Neural cell (in vitro differentiated cells): ENCODE data around the gene IFNA7. TPM values are rescaled to one million over a fixed set of nuclear protein-coding genes. Genes with fewer than 3 reads are reported as not detected.
"Not testable (repeated sequence)": the region's sequence is repeated elsewhere in the genome, so short reads cannot be mapped to it uniquely, and the experiment has no call there.

Source experiments
- H2AFZ ChIP-seq: fragments of 200-600, 300-800 bp; sonication (generic), shearing (Covaris generic); 2 replicates; pipeline ENCODE4 v1.6.0; 2014; ENCODE audit warnings: low read depth, mild to moderate bottlenecking, antibody characterized with exemption, low read length, moderate library complexity
- H3F3A ChIP-seq: fragments of 200-600 bp; shearing (Covaris generic); 2 replicates; pipeline ENCODE4 v1.6.1; 2016; ENCODE audit warnings: mild to moderate bottlenecking, moderate library complexity, mixed read lengths, antibody characterized with exemption, low read length; ENCODE audit not compliant: insufficient read depth, poor library complexity, severe bottlenecking
- H3K27ac ChIP-seq: fragments of 200-600, 300-800 bp; sonication (generic), shearing (Covaris generic); 2 replicates; pipeline ENCODE4 v1.5.1; 2014; ENCODE audit warnings: mild to moderate bottlenecking, low read length, moderate library complexity
- H3K27me3 ChIP-seq: fragments of 300-800, 200-600 bp; sonication (generic), shearing (Covaris generic); 2 replicates; pipeline ENCODE4 v1.6.0; 2014; ENCODE audit warnings: mild to moderate bottlenecking, low read depth, low read length, moderate library complexity; ENCODE audit not compliant: insufficient read depth
- H3K36me3 ChIP-seq: fragments of 300-800, 200-600 bp; sonication (generic), shearing (Covaris generic); 2 replicates; pipeline ENCODE4 v1.5.1; 2014; ENCODE audit warnings: mild to moderate bottlenecking, antibody characterized with exemption, low read length, moderate library complexity; ENCODE audit not compliant: insufficient read depth
- H3K4me2 ChIP-seq: fragments of 300-800, 200-600 bp; sonication (generic), shearing (Covaris generic); 2 replicates; pipeline ENCODE4 v1.6.0; 2014; ENCODE audit warnings: mild to moderate bottlenecking, low read length
- H3K4me3 ChIP-seq: fragments of 300-800, 200-600 bp; sonication (generic), shearing (Covaris generic); 2 replicates; pipeline ENCODE4 v1.5.1; 2014; ENCODE audit warnings: mild to moderate bottlenecking, low read length, moderate library complexity
- H3K79me2 ChIP-seq: fragments of 200-600 bp; shearing (Covaris generic); replicated peaks from 2 replicates; pipeline ENCODE4 v1.6.0; 2014; ENCODE audit warnings: mild to moderate bottlenecking, low read length, moderate library complexity; ENCODE audit not compliant: insufficient read depth
- H3K9ac ChIP-seq: fragments of 300-800, 200-600 bp; sonication (generic), shearing (Covaris generic); 2 replicates; pipeline ENCODE4 v1.6.1; 2016; ENCODE audit warnings: mild to moderate bottlenecking, low read length, mixed read lengths
- H3K9me2 ChIP-seq: fragments of 200-600 bp; shearing (Covaris generic); 2 replicates; pipeline ENCODE4 v1.6.1; 2016; ENCODE audit warnings: mild to moderate bottlenecking, low read length, mixed read lengths; ENCODE audit not compliant: insufficient read depth
- H3K9me3 ChIP-seq: fragments of 200-600, 300-800 bp; sonication (generic), shearing (Covaris generic); 2 replicates; pipeline ENCODE4 v1.6.1; 2016; ENCODE audit warnings: mild to moderate bottlenecking, mixed run types, low read length, moderate library complexity, mixed read lengths
- H4K20me1 ChIP-seq: fragments of 200-600 bp; shearing (Covaris generic); 2 replicates; pipeline ENCODE4 v1.6.1; 2016; ENCODE audit warnings: mild to moderate bottlenecking, mixed run types; ENCODE audit not compliant: insufficient read depth
- EP300 ChIP-seq: fragments of 450-650 bp; conservative IDR thresholded peaks from 2 replicates; pipeline ENCODE4 v1.6.1; 2014; ENCODE audit warnings: antibody characterized with exemption, mild to moderate bottlenecking, moderate library complexity; ENCODE audit not compliant: poor library complexity, severe bottlenecking
- MXI1 ChIP-seq: fragments of 450-650 bp; conservative IDR thresholded peaks from 2 replicates; pipeline ENCODE4 v1.6.1; 2014; ENCODE audit warnings: antibody characterized with exemption, mild to moderate bottlenecking; ENCODE audit not compliant: poor library complexity, severe bottlenecking
- RAD21 ChIP-seq: fragments of 450-650 bp; conservative IDR thresholded peaks from 2 replicates; pipeline ENCODE4 v1.6.1; 2014; ENCODE audit warnings: antibody characterized with exemption, mild to moderate bottlenecking, moderate library complexity
- SMC3 ChIP-seq: fragments of 450-650 bp; conservative IDR thresholded peaks from 2 replicates; pipeline ENCODE4 v1.6.1; 2014; ENCODE audit warnings: antibody characterized with exemption, mild to moderate bottlenecking, moderate library complexity; ENCODE audit not compliant: poor library complexity
- TAF1 ChIP-seq: IDR thresholded peaks from 2 replicates; pipeline ENCODE4 v1.6.1; 2012; ENCODE audit warnings: low read depth
- polyA plus RNA-seq: library from polyadenylated mRNA; depleted of rRNA; stranded (reverse); fragments of >200 nt; gene quantifications from 2 replicates; pipeline ENCODE4 v1.2.3, GENCODE V29; 2014
- TF ChIP-seq, protein P1 (sequence below): fragments of 450-650 bp; IDR thresholded peaks from 2 replicates; pipeline ENCODE4 v1.5.1; 2014; ENCODE audit warnings: antibody characterized with exemption, mild to moderate bottlenecking, moderate library complexity; ENCODE audit not compliant: poor library complexity, severe bottlenecking

The IFNA7 gene
- polyA plus RNA-seq, 1 donor from 2014 or later: not detected

DNA sequence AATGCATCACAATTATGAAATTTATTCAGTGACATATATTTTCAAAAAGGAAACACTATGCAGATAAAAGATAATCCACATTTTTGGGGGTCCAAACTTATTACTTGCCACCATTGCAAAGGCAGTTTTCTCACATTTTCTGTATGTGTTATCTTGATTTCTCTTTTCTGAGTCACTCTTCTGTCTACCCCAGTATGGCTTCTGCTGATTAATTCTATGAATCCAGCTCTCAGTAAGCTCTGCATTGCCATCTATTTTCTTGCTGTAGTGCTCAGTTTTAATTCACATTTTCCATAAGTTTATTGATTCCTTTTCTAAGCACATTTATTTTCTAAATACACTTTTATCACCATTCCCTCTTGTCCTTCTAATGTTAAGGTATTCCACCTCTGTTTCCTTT lies 3.2 kb upstream of the IFNA7 start:
- no peaks in the 10 kb centered on the region for H3K9me3 ChIP-seq
- no peaks in the 10 kb centered on the region for H3K79me2 ChIP-seq
- no peak overlapping the region for H3K9ac ChIP-seq
- no peak overlapping the region for H3K27ac ChIP-seq
- no peaks in the 10 kb centered on the region for H3K9me2 ChIP-seq
- no peak for TF ChIP-seq RAD21
- no peak for TF ChIP-seq MXI1
- no peak for TF ChIP-seq SMC3
- TF ChIP-seq TAF1: no peak
- TF ChIP-seq EP300: no peak
- TF ChIP-seq, protein P1, sequence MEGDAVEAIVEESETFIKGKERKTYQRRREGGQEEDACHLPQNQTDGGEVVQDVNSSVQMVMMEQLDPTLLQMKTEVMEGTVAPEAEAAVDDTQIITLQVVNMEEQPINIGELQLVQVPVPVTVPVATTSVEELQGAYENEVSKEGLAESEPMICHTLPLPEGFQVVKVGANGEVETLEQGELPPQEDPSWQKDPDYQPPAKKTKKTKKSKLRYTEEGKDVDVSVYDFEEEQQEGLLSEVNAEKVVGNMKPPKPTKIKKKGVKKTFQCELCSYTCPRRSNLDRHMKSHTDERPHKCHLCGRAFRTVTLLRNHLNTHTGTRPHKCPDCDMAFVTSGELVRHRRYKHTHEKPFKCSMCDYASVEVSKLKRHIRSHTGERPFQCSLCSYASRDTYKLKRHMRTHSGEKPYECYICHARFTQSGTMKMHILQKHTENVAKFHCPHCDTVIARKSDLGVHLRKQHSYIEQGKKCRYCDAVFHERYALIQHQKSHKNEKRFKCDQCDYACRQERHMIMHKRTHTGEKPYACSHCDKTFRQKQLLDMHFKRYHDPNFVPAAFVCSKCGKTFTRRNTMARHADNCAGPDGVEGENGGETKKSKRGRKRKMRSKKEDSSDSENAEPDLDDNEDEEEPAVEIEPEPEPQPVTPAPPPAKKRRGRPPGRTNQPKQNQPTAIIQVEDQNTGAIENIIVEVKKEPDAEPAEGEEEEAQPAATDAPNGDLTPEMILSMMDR: no peak
- H3K4me3 ChIP-seq: no peak overlapping the region
- H3K4me2 ChIP-seq: no peak overlapping the region
- no peaks in the 10 kb centered on the region for H3F3A ChIP-seq
- no peak overlapping the region for H2AFZ ChIP-seq
- no peaks in the 10 kb centered on the region for H4K20me1 ChIP-seq
- H3K36me3 ChIP-seq: no peaks in the 10 kb centered on the region
- no peaks in the 10 kb centered on the region for H3K27me3 ChIP-seq

DNA sequence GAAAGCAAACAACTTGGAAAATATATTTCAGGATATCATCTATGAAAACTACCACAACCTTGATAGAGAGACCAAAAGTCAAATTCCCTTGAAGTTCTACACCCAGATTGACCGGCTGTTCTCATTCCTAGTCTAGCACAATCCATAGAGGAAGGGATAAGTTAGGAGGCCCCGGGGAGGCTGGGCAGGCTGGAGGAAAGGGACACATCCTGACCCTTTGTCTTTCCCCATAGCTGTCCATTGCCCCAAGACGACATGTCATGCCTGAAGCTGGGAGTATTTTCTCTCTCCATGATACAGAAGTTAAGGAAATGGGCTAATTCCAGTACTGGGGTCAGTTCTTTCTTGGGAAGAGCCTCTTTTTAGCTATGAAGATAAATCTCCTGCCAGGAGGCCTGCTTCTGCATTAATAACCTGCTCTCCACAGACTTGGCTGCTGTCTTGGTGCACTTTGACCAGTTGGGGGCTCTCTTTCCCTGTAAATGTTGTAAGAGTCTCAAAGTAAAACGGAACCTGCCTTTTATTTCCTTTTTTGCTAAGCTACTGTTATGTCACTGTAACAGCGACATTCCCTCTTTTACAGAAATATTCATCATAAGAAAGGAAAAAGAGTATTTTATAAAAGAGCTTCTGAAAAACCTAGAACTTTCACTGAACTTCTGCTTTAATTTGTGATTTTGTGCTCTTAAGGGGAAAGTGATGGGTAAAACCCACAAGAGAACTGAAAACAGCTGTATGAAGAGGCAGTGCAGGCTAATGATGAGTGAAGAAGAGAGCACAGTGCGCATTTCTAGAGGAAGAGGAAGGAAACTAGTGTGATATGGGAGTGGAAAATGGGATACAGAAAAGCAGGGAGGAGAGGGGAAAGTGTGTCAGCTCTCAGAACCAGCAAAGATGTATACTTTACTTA lies 6.9 kb downstream of the IFNA7 start:
- H3K79me2 ChIP-seq, H3K36me3 ChIP-seq: not testable (repeated sequence)

DNA sequence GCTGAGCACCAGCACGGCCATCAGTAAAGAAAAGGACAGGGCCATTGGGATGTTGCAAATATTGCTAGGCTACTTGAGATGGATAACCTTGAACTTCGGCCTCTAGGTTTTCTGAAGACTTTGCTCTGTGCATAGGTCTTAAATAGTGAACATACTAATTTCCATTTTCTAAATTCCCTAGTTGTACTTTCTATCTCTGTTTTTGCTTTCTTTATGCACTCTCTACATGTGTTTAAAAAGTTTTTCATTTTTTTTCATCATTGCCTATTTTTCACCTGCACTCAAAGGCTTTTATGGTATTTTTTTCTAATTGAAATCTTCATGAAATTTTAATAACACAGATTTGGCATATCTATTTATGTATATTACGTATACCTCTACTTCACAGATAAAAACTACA lies 14.5 kb downstream of the IFNA7 start, which contains the start of gene IFNA4:
Gene IFNA4, minus strand, starts transcription at position 101 of the 400 bp plus-strand sequence. Its CDS starts 56 bp downstream, at position 45.
- not testable (repeated sequence) for H3F3A ChIP-seq, H3K9me2 ChIP-seq, H3K27me3 ChIP-seq

More for the DNA sequence above, 6.9 kb downstream of the IFNA7 start:
- not testable (repeated sequence) for H3K9me3 ChIP-seq, H3K27ac ChIP-seq, H3F3A ChIP-seq, H2AFZ ChIP-seq, H3K27me3 ChIP-seq, H3K9ac ChIP-seq, H3K4me3 ChIP-seq, H4K20me1 ChIP-seq, H3K4me2 ChIP-seq, H3K9me2 ChIP-seq
- TF ChIP-seq RAD21 (peak; percentile 57), SMC3 (peak; percentile 53)
- TF ChIP-seq, protein P1: peak; percentile 64

More for the DNA sequence above, 14.5 kb downstream of the IFNA7 start, which contains the start of gene IFNA4:
- not testable (repeated sequence) for H4K20me1 ChIP-seq, H2AFZ ChIP-seq, H3K79me2 ChIP-seq, H3K27ac ChIP-seq, H3K4me2 ChIP-seq, H3K9me3 ChIP-seq, H3K4me3 ChIP-seq, H3K9ac ChIP-seq, H3K36me3 ChIP-seq
